ENCODE measurements around the gene RUBCN.
"Not testable (repeated sequence)": the region's sequence is repeated elsewhere in the genome, so short reads cannot be mapped to it uniquely, and the experiment has no call there.

RUBCN gene

DNA sequence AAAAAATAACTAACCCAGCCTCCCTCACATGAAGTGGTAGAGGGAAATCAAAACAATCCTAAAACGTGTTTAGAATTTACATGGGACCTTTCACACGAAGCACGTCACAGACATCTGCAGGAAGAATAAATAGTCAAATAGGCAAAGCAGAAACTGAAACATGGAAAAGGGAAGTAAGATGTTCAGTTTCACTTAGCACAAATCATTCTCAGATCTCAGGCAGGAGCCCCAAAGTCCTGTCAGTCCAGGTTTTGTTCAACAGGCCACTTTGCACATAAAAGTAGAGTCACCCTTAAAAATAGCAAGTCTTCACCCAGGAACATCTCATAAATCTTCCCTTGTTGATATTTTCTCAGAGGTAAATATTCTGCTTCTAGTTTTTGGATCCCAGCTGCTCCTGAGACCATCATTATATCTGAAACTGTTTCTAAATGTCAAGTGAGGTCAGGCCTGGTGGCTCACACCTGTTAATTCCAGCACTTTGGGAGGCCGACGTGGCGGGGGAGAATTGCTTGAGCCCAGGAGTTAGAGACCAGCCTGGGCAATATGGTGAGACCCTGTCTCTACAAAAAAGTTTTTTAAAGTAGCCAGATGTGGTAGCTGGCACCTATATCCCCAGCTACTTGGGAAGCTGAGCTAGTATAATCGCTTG, 1.9 kb downstream of the RUBCN start:
- Histone ChIP-seq H3K9me3 (ENCODE audit: control insufficient read depth, insufficient read depth, low read length) (no peaks in the 10 kb centered on the region), H4K20me1 (ENCODE audit: control insufficient read depth, insufficient read depth, low read depth, low read length) (no peaks in the 10 kb centered on the region), H3K27me3 (ENCODE audit: control insufficient read depth, low read length) (no peaks in the 10 kb centered on the region), H3K9me2 (replicated peaks; ENCODE audit: control insufficient read depth, low read length) (no peaks in the 10 kb centered on the region), H3K79me2 (ENCODE audit: control insufficient read depth, low read length) (peaks cover 62% of the 10 kb centered on the region), H3K4me2 (ENCODE audit: low read length) (peak overlapping the region; percentile 93), H3K4me3 (ENCODE audit: low read length) (peak overlapping the region; percentile 87), H3K27ac (ENCODE audit: low read depth, low read length) (peak overlapping the region; percentile 98), H3F3A (ENCODE audit: control insufficient read depth, insufficient read depth) (peaks cover 20% of the 10 kb centered on the region), H3K36me3 (ENCODE audit: control insufficient read depth, low read length) (peaks cover 28% of the 10 kb centered on the region), H3K4me1 (ENCODE audit: control insufficient read depth, low read length) (peaks cover 58% of the 10 kb centered on the region)
- TF ChIP-seq CTCF (IDR thresholded peaks at IDR 0.05; ENCODE audit: low read depth, low read length, poor library complexity, severe bottlenecking) (no peak), EZH2phosphoT487 (IDR thresholded peaks at IDR 0.05; ENCODE audit: borderline replicate concordance, low read length) (no peak)

- Histone ChIP-seq H3K9me3 (ENCODE audit: control insufficient read depth, insufficient read depth, low read length) (no peaks in the 10 kb centered on the region), H4K20me1 (ENCODE audit: control insufficient read depth, insufficient read depth, low read depth, low read length) (no peaks in the 10 kb centered on the region), H3K9me2 (replicated peaks; ENCODE audit: control insufficient read depth, low read length) (no peaks in the 10 kb centered on the region), H3K79me2 (ENCODE audit: control insufficient read depth, low read length) (peaks cover 78% of the 10 kb centered on the region), H3K4me2 (ENCODE audit: low read length) (no peak overlapping the region), H3K36me3 (ENCODE audit: control insufficient read depth, low read length) (peaks cover 28% of the 10 kb centered on the region), H3K27me3 (ENCODE audit: control insufficient read depth, low read length) (no peaks in the 10 kb centered on the region), H3K27ac (ENCODE audit: low read depth, low read length) (no peak overlapping the region), H3K4me1 (ENCODE audit: control insufficient read depth, low read length) (peaks cover 60% of the 10 kb centered on the region), H3F3A (ENCODE audit: control insufficient read depth, insufficient read depth) (peaks cover 18% of the 10 kb centered on the region), H3K4me3 (ENCODE audit: low read length) (no peak overlapping the region)
- TF ChIP-seq CTCF (IDR thresholded peaks at IDR 0.05; ENCODE audit: low read depth, low read length, poor library complexity, severe bottlenecking): no peak
- no peak for TF ChIP-seq EZH2phosphoT487 (IDR thresholded peaks at IDR 0.05; ENCODE audit: borderline replicate concordance, low read length)
Observed at GRCh38 chr3:197733042-197733441, 3.7 kb downstream of the RUBCN start.

DNA sequence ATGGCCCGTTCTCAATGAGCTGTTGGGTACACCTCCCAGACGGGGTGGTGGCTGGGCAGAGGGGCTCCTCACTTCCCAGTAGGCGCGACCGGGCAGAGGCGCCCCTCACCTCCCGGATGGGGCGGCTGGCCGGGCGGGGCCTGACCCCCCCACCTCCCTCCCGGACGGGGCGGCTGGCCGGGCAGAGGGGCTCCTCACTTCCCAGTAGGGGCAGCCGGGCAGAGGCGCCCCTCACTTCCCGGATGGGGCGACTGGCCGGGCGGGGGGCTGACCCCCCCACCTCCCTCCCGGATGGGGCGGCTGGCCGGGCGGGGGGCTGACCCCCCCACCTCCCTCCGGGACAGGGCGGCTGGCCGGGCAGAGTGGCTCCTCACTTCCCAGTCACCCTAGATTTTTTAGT, 5.2 kb downstream of the RUBCN start:
- not testable (repeated sequence) for H3K4me3 ChIP-seq (ENCODE audit: low read length); H3K27me3 ChIP-seq (ENCODE audit: control insufficient read depth, low read length); H3K9me3 ChIP-seq (ENCODE audit: control insufficient read depth, insufficient read depth, low read length); H4K20me1 ChIP-seq (ENCODE audit: control insufficient read depth, insufficient read depth, low read depth, low read length); H3K4me2 ChIP-seq (ENCODE audit: low read length); H3K27ac ChIP-seq (ENCODE audit: low read depth, low read length); H3K9me2 ChIP-seq (replicated peaks; ENCODE audit: control insufficient read depth, low read length)
- peaks cover 54% of the 10 kb centered on the region for H3K4me1 ChIP-seq (ENCODE audit: control insufficient read depth, low read length)
- H3K79me2 ChIP-seq (ENCODE audit: control insufficient read depth, low read length): peaks cover 82% of the 10 kb centered on the region
- peaks cover 16% of the 10 kb centered on the region for H3F3A ChIP-seq (ENCODE audit: control insufficient read depth, insufficient read depth)
- peaks cover 36% of the 10 kb centered on the region for H3K36me3 ChIP-seq (ENCODE audit: control insufficient read depth, low read length)

DNA sequence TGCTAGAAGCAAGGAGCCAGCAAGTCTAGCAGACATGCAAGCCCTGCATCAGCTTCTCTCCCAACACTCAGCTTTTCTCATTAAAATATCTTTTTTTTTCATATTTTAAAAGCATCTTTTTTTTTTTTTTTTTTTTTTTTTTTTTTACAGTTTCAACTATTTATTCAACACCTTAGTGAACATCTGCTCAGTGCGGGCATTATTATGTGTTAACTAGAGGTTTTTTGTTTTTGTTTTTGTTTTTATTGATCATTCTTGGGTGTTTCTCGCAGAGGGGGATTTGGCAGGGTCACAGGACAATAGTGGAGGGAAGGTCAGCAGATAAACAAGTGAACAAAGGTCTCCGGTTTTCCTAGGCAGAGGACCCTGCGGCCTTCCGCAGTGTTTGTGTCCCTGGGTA, 5.9 kb downstream of the RUBCN start:
- peaks cover 15% of the 10 kb centered on the region for H3F3A ChIP-seq (ENCODE audit: control insufficient read depth, insufficient read depth)
- H3K9me3 ChIP-seq (ENCODE audit: control insufficient read depth, insufficient read depth, low read length); H4K20me1 ChIP-seq (ENCODE audit: control insufficient read depth, insufficient read depth, low read depth, low read length); H3K9me2 ChIP-seq (replicated peaks; ENCODE audit: control insufficient read depth, low read length); H3K27me3 ChIP-seq (ENCODE audit: control insufficient read depth, low read length); H3K27ac ChIP-seq (ENCODE audit: low read depth, low read length); H3K4me2 ChIP-seq (ENCODE audit: low read length); H3K4me3 ChIP-seq (ENCODE audit: low read length): not testable (repeated sequence)
- peaks cover 37% of the 10 kb centered on the region for H3K36me3 ChIP-seq (ENCODE audit: control insufficient read depth, low read length)
- H3K4me1 ChIP-seq (ENCODE audit: control insufficient read depth, low read length): peaks cover 54% of the 10 kb centered on the region
- H3K79me2 ChIP-seq (ENCODE audit: control insufficient read depth, low read length): peaks cover 77% of the 10 kb centered on the region

All from DOHH2 (cell line).